ENCODE results near the gene NKPD1. TPM values are rescaled to one million over a fixed set of nuclear protein-coding genes. Genes with fewer than 3 reads are reported as not detected.
"Not testable (repeated sequence)": the region's sequence is repeated elsewhere in the genome, so short reads cannot be mapped to it uniquely, and the experiment has no call there.

The NKPD1 gene
- total RNA-seq, 1 donor = 0.36 TPM

- TF ChIP-seq, protein P1, sequence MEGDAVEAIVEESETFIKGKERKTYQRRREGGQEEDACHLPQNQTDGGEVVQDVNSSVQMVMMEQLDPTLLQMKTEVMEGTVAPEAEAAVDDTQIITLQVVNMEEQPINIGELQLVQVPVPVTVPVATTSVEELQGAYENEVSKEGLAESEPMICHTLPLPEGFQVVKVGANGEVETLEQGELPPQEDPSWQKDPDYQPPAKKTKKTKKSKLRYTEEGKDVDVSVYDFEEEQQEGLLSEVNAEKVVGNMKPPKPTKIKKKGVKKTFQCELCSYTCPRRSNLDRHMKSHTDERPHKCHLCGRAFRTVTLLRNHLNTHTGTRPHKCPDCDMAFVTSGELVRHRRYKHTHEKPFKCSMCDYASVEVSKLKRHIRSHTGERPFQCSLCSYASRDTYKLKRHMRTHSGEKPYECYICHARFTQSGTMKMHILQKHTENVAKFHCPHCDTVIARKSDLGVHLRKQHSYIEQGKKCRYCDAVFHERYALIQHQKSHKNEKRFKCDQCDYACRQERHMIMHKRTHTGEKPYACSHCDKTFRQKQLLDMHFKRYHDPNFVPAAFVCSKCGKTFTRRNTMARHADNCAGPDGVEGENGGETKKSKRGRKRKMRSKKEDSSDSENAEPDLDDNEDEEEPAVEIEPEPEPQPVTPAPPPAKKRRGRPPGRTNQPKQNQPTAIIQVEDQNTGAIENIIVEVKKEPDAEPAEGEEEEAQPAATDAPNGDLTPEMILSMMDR (IDR thresholded peaks at IDR 0.05; ENCODE audit: insufficient read depth, low read length) = no peak
- no peak for DNase-seq (ENCODE audit: low read depth)
- H3K4me3 ChIP-seq (ENCODE audit: low read depth, low read length) = no peak overlapping the region
Measured at GRCh38 chr19:45124021-45124420, 36.8 kb downstream of the NKPD1 start.

DNA sequence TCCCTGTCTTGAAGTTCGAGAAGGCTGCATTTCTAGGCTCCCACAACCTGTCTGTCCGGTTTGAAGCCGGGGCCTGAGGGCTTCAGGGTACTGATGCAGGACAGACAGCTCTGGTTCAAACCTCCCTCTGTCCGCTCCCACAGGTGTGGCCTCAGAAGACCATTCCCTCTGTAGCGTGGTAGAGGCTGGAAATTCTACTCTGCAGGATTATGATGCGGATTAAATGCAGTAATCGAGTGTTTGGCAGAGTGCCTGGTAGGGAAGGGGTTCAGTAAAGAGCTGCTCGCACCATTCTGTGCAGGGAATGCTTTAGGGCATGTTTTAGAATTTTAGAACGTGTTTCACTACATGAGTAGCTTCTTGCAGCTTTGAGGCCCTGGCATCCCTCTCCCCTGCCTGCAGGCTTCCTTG, 37.3 kb downstream of the NKPD1 start:
- no peak overlapping the region for H3K4me3 ChIP-seq (ENCODE audit: low read depth, low read length)
- no peak for DNase-seq (ENCODE audit: low read depth)
- TF ChIP-seq, protein P1 (IDR thresholded peaks at IDR 0.05; ENCODE audit: insufficient read depth, low read length) = no peak

GRCh38 chr19:45122832-45123231, 38.0 kb downstream of the NKPD1 start:
- TF ChIP-seq, protein P1 (IDR thresholded peaks at IDR 0.05; ENCODE audit: insufficient read depth, low read length) = no peak
- DNase-seq (ENCODE audit: low read depth) = no peak
- H3K4me3 ChIP-seq (ENCODE audit: low read depth, low read length) = no peak overlapping the region

GRCh38 chr19:45121827-45122345, 38.9 kb downstream of the NKPD1 start:
- TF ChIP-seq, protein P1 (IDR thresholded peaks at IDR 0.05; ENCODE audit: insufficient read depth, low read length) = no peak
- no peak overlapping the region for H3K4me3 ChIP-seq (ENCODE audit: low read depth, low read length)
- DNase-seq (ENCODE audit: low read depth) = no peak

- DNase-seq (ENCODE audit: low read depth) = no peak
- no peak overlapping the region for H3K4me3 ChIP-seq (ENCODE audit: low read depth, low read length)
- TF ChIP-seq, protein P1 (IDR thresholded peaks at IDR 0.05; ENCODE audit: insufficient read depth, low read length) = no peak
Measured at GRCh38 chr19:45119582-45119981, 41.2 kb downstream of the NKPD1 start.

GRCh38 chr19:45118591-45119355, 42.0 kb downstream of the NKPD1 start:
- H3K4me3 ChIP-seq (ENCODE audit: low read depth, low read length); DNase-seq (ENCODE audit: low read depth): not testable (repeated sequence)

- H3K4me3 ChIP-seq (ENCODE audit: low read depth, low read length) = no peak overlapping the region
- no peak for DNase-seq (ENCODE audit: low read depth)
- TF ChIP-seq, protein P1 (IDR thresholded peaks at IDR 0.05; ENCODE audit: insufficient read depth, low read length) = no peak
Measured at GRCh38 chr19:45118106-45118505, 42.7 kb downstream of the NKPD1 start.
